Kidney epithelial cell (primary cell): ENCODE data around the gene JPH3. TPM values are rescaled to one million over a fixed set of nuclear protein-coding genes. Genes with fewer than 3 reads are reported as not detected.

Source experiments
- DNase-seq: peaks from one replicate; pipeline ENCODE4 v3.0.0-alpha.2; 2010; ENCODE audit warnings: low read depth
- H3K27me3 ChIP-seq: 2 replicates; pipeline ENCODE4 v1.6.0; 2011; ENCODE audit warnings: low read length; ENCODE audit not compliant: control insufficient read depth, insufficient read depth
- H3K36me3 ChIP-seq: 2 replicates; pipeline ENCODE4 v1.5.1; 2011; ENCODE audit warnings: low read length; ENCODE audit not compliant: control insufficient read depth, insufficient read depth
- H3K4me3 ChIP-seq: 2 replicates; pipeline ENCODE4 v1.5.1; 2011; ENCODE audit warnings: low read depth, mild to moderate bottlenecking, control low read depth, low read length
- total RNA-seq: library from RNA; depleted of rRNA; stranded (reverse); fragments of >200 nt; gene quantifications from 2 replicates; pipeline ENCODE4 v1.2.3, GENCODE V29; 2015
- TF ChIP-seq, protein P1 (sequence below): IDR thresholded peaks from 2 replicates; pipeline ENCODE4 v1.5.1; 2011; ENCODE audit warnings: mild to moderate bottlenecking, moderate library complexity, low read length, control low read depth, inconsistent platforms; ENCODE audit not compliant: insufficient read depth, poor library complexity, severe bottlenecking

Gene JPH3
- total RNA-seq, 1 donor from 2014 or later = 2.1 TPM

DNA sequence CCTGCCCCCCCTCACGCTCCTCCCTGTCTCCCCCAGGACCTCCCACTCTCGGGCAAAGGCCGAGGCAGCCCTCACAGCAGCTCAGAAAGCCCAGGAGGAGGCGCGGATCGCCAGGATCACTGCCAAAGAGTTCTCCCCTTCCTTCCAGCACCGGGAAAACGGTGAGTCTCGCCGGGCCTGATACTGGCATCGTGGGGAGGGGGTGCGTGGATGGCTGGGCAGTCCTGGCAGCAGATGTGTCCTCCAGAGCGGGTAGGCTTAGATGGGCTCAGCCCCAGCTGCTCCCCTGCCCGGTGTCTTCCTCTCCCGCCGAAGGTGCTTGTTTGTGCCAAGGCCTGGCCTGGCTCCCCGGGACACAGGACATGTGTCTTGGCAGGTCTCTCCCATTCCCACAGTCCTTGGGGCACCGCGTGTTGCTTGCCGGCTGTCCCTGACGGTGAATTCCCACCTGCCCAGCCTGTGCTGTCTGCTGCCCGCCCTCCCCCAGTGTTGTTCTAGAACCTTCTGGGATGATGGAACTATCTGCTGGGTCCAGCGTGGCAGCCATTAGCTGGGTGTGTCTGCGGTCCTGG, 81.9 kb downstream of the JPH3 start:
- DNase-seq = no peak
- Histone ChIP-seq H3K4me3 (no peak overlapping the region), H3K27me3 (peaks cover 23% of the 10 kb centered on the region), H3K36me3 (no peaks in the 10 kb centered on the region)
- TF ChIP-seq, protein P1, sequence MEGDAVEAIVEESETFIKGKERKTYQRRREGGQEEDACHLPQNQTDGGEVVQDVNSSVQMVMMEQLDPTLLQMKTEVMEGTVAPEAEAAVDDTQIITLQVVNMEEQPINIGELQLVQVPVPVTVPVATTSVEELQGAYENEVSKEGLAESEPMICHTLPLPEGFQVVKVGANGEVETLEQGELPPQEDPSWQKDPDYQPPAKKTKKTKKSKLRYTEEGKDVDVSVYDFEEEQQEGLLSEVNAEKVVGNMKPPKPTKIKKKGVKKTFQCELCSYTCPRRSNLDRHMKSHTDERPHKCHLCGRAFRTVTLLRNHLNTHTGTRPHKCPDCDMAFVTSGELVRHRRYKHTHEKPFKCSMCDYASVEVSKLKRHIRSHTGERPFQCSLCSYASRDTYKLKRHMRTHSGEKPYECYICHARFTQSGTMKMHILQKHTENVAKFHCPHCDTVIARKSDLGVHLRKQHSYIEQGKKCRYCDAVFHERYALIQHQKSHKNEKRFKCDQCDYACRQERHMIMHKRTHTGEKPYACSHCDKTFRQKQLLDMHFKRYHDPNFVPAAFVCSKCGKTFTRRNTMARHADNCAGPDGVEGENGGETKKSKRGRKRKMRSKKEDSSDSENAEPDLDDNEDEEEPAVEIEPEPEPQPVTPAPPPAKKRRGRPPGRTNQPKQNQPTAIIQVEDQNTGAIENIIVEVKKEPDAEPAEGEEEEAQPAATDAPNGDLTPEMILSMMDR = no peak

DNA sequence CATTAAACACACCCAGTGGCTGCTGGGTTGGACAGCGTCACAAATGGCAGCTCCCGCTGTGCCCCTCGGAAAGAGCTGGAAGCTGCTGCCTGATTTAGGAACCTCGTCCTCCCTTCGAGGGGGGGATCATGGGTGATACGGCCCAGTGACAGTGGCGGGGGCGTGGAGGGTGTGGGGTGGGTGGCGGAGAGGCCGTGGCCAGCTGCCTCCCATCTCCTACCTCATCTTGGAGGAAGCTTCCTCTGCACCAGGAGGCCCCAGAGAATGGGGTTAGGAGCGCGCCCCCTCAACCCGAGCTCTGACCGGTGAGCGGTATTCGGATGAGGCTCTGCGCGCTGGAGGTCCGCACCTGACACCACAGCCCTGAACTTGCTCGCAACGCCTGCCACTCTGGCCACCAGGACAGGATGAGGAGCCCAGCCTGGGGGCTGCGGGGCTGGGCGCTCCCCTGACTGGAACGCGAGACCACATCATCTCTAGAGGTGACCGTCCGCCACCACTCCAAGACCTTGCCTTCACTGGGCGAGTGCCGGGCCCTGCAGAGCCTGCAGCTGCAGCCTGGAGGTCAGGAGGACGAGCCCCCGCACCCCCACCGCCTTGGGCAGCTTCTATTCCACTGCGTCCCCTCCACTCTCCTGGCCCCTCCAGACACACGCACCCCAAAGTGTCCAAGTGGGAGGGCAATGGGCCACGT, 82.5 kb downstream of the JPH3 start:
- H3K27me3 ChIP-seq = peaks cover 19% of the 10 kb centered on the region
- TF ChIP-seq, protein P1 = no peak

DNA sequence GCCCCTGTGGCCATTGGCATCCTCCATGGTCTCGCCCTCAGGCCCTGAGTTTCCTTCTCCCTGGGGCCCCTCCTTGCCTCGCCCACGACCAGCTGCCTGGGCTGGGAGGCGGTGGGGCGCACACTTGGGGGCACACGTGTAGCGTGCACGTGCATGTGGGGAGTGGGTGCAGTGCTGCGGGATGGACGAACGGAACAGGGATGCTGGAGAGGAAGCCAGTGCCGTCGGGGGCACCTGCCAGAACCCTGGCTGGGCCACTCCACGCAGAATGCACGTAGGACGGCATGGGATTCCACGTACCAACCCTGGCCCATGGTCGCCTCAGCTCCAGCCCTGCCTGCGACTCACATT, 83.1 kb downstream of the JPH3 start:
- H3K27me3 ChIP-seq = peaks cover 18% of the 10 kb centered on the region

More for the DNA sequence above, 82.5 kb downstream of the JPH3 start:
- Histone ChIP-seq H3K4me3 (no peak overlapping the region), H3K36me3 (no peaks in the 10 kb centered on the region)
- no peak for DNase-seq

DNA sequence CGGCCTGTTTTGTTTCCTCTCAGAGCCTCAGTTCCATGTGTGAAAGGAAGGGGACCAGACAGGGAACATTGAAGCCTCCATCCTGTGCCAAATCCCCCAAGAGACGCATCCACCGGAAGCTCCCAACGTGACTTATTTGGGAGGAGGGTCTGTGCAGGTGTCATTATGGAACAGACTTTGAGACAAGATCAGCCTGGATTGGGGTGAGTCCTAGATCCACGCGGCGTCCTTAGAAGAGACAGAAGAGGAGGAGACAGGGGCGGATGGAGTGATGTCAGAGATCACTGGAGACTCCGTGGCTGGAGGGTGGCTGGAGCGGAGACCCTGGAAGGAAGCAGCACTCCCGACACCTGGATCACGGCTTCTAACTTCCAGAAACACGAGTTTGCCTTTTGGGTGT, 83.5 kb downstream of the JPH3 start:
- no peaks in the 10 kb centered on the region for H3K36me3 ChIP-seq
- no peak overlapping the region for H3K4me3 ChIP-seq
- DNase-seq = no peak
- TF ChIP-seq, protein P1 = no peak
- peaks cover 17% of the 10 kb centered on the region for H3K27me3 ChIP-seq

More for the DNA sequence above, 83.1 kb downstream of the JPH3 start:
- Histone ChIP-seq H3K4me3 (no peak overlapping the region), H3K36me3 (no peaks in the 10 kb centered on the region)
- TF ChIP-seq, protein P1 = no peak
- DNase-seq = no peak

DNA sequence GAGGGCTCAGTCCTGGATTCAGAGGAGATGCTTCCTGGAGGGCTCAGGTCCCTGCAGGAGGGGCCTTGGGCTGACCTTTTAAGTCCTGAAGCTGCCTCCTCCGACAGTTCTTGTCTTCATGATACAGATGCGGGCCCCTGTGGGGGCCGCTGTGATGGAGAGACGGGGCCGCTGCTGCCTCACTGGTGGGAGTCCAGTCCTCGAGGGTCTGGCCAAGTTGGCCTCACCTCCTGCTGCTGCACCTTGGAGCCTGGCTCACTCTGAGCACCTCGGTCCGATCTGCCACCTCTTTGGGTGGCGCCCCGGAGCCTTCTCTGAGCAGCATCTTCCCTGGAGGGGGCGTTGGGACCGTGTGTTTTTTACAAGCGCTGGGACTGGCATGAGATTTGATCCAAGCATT, 84.4 kb downstream of the JPH3 start:
- TF ChIP-seq, protein P1 = no peak
- no peak overlapping the region for H3K4me3 ChIP-seq
- H3K27me3 ChIP-seq = peaks cover 24% of the 10 kb centered on the region
- DNase-seq = no peak
- no peaks in the 10 kb centered on the region for H3K36me3 ChIP-seq
